Measurements from ENCODE around the gene ADAM23.

ADAM23 gene

GRCh38 chr2:206511283-206511682 is 68.0 kb downstream of the ADAM23 start:
- in situ Hi-C loops (cut with MboI; ENCODE audit: low sequenced_read_pairs, unreplicated experiment): no loop called here
- DNase-seq (ENCODE audit: low spot score): no peak
- no peak for TF ChIP-seq CTCF (IDR thresholded peaks at IDR 0.05; ENCODE audit: borderline replicate concordance, control extremely low read depth, extremely low read depth, insufficient read depth, missing control alignments)

GRCh38 chr2:206512999-206513398 is 69.7 kb downstream of the ADAM23 start:
- in situ Hi-C loops (cut with MboI; ENCODE audit: low sequenced_read_pairs, unreplicated experiment): no loop called here
- no peak for DNase-seq (ENCODE audit: low spot score)
- no peak for TF ChIP-seq CTCF (IDR thresholded peaks at IDR 0.05; ENCODE audit: borderline replicate concordance, control extremely low read depth, extremely low read depth, insufficient read depth, missing control alignments)

- no peak for TF ChIP-seq CTCF (IDR thresholded peaks at IDR 0.05; ENCODE audit: borderline replicate concordance, control extremely low read depth, extremely low read depth, insufficient read depth, missing control alignments)
- DNase-seq (ENCODE audit: low spot score): no peak
- in situ Hi-C loops (cut with MboI; ENCODE audit: low sequenced_read_pairs, unreplicated experiment): no loop called here
Measured at GRCh38 chr2:206515580-206515979, 72.2 kb downstream of the ADAM23 start.

GRCh38 chr2:206518997-206519396 is 75.7 kb downstream of the ADAM23 start:
- no peak for TF ChIP-seq CTCF (IDR thresholded peaks at IDR 0.05; ENCODE audit: borderline replicate concordance, control extremely low read depth, extremely low read depth, insufficient read depth, missing control alignments)
- in situ Hi-C loops (cut with MboI; ENCODE audit: low sequenced_read_pairs, unreplicated experiment): no loop called here
- DNase-seq (ENCODE audit: low spot score): no peak

- TF ChIP-seq CTCF (IDR thresholded peaks at IDR 0.05; ENCODE audit: borderline replicate concordance, control extremely low read depth, extremely low read depth, insufficient read depth, missing control alignments): no peak
- in situ Hi-C loops (cut with MboI; ENCODE audit: low sequenced_read_pairs, unreplicated experiment): no loop called here
- DNase-seq (ENCODE audit: low spot score): no peak
Measured at GRCh38 chr2:206520450-206520849, 77.1 kb downstream of the ADAM23 start.

GRCh38 chr2:206521115-206521514 is 77.8 kb downstream of the ADAM23 start:
- no peak for DNase-seq (ENCODE audit: low spot score)
- in situ Hi-C loops (cut with MboI; ENCODE audit: low sequenced_read_pairs, unreplicated experiment): no loop called here
- no peak for TF ChIP-seq CTCF (IDR thresholded peaks at IDR 0.05; ENCODE audit: borderline replicate concordance, control extremely low read depth, extremely low read depth, insufficient read depth, missing control alignments)

- DNase-seq (ENCODE audit: low spot score): no peak
- in situ Hi-C loops (cut with MboI; ENCODE audit: low sequenced_read_pairs, unreplicated experiment): no loop called here
Measured at GRCh38 chr2:206521612-206522011, 78.3 kb downstream of the ADAM23 start.

More at GRCh38 chr2:206521612-206522011, 78.3 kb downstream of the ADAM23 start:
- no peak for TF ChIP-seq CTCF (IDR thresholded peaks at IDR 0.05; ENCODE audit: borderline replicate concordance, control extremely low read depth, extremely low read depth, insufficient read depth, missing control alignments)
